ENCODE data around the gene THOC2. TPM values are rescaled to one million over a fixed set of nuclear protein-coding genes. Genes with fewer than 3 reads are reported as not detected.
"Not testable (repeated sequence)": the region's sequence is repeated elsewhere in the genome, so short reads cannot be mapped to it uniquely, and the experiment has no call there.

Gene THOC2
- total RNA-seq, 1 donor from 2014 or later: 66.5 TPM

DNA sequence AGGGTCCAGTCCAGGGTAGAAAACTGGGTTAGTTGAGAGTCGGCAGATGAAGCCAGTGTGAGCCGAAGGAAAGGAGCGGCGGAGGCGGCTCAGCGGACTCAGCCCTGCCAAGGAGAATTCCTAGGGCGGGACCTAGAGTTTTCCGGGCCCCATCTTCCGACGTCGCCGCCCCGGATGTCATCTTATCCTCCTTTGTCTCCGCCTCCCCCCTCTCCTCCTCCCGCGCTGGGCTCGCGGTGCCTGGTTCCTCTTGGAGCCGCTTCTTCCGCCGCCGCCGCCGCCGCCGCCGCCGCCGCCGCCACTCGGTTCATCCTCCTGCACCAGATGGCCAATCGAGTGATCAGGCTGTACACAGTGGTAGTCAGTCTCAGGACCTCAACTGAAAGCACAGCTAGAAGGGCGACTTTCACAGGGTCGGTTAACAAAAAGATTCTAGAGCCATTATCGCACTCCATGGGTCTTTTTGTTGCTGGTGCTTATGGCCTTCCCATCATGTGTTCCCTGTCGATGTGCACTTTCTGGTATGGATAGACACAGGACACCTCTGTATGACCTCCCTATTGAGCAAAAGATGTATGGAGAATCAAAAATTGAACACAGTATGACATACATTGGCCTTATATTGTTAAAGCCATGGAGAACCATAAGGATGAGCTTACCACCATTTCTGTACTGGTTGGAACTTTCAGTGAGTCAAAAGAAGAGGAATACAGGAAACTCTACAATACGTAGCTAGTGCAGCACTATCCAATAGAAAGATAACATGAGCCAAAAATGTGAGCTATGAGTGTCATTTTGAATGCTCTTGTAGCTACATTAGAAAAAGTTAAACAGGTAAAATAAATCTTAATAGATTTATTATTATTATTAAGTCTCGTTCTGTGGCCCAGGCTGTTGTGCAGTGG, 32.4 kb upstream of the THOC2 start:
- H3K27ac Mint-ChIP-seq (ENCODE audit: unreplicated experiment): peak overlapping the region; percentile 66
- peak overlapping the region; percentile 72 for H3K4me3 Mint-ChIP-seq (ENCODE audit: unreplicated experiment)
- no peaks in the 10 kb centered on the region for H3K27me3 Mint-ChIP-seq (ENCODE audit: unreplicated experiment)
- DNase-seq (ENCODE audit: extremely low spot score, unreplicated experiment): peak; percentile 91
- H3K9me3 Mint-ChIP-seq (ENCODE audit: unreplicated experiment): peaks cover 5% of the 10 kb centered on the region
- H3K4me1 Mint-ChIP-seq (ENCODE audit: unreplicated experiment): peaks cover 5% of the 10 kb centered on the region
- TF ChIP-seq, protein P1, sequence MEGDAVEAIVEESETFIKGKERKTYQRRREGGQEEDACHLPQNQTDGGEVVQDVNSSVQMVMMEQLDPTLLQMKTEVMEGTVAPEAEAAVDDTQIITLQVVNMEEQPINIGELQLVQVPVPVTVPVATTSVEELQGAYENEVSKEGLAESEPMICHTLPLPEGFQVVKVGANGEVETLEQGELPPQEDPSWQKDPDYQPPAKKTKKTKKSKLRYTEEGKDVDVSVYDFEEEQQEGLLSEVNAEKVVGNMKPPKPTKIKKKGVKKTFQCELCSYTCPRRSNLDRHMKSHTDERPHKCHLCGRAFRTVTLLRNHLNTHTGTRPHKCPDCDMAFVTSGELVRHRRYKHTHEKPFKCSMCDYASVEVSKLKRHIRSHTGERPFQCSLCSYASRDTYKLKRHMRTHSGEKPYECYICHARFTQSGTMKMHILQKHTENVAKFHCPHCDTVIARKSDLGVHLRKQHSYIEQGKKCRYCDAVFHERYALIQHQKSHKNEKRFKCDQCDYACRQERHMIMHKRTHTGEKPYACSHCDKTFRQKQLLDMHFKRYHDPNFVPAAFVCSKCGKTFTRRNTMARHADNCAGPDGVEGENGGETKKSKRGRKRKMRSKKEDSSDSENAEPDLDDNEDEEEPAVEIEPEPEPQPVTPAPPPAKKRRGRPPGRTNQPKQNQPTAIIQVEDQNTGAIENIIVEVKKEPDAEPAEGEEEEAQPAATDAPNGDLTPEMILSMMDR (IDR thresholded peaks at IDR 0.05): no peak
- no peaks in the 10 kb centered on the region for H3K36me3 Mint-ChIP-seq (ENCODE audit: unreplicated experiment)

DNA sequence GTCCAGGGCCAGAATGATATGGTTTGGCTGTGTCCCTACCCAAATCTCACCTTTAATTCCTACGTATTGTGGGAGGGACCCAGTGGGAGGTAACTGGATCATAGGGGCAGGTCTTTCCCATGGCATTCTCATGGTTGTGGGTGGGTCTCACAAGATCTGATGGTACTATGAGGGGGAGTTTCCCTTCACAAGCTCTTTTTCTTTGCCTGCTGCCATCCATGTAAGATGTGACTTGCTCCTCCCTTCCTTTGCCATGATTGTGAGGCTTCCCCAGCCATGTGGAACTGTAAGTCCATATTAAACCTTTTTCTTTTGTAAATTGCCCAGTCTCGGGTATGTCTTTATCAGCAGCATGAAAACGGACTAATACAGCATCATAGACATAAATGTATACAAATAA, 27.0 kb upstream of the THOC2 start:
- not testable (repeated sequence) for H3K36me3 Mint-ChIP-seq (ENCODE audit: unreplicated experiment); H3K27ac Mint-ChIP-seq (ENCODE audit: unreplicated experiment); H3K4me3 Mint-ChIP-seq (ENCODE audit: unreplicated experiment); H3K4me1 Mint-ChIP-seq (ENCODE audit: unreplicated experiment); DNase-seq (ENCODE audit: extremely low spot score, unreplicated experiment); H3K27me3 Mint-ChIP-seq (ENCODE audit: unreplicated experiment)
- H3K9me3 Mint-ChIP-seq (ENCODE audit: unreplicated experiment): peaks cover 12% of the 10 kb centered on the region

DNA sequence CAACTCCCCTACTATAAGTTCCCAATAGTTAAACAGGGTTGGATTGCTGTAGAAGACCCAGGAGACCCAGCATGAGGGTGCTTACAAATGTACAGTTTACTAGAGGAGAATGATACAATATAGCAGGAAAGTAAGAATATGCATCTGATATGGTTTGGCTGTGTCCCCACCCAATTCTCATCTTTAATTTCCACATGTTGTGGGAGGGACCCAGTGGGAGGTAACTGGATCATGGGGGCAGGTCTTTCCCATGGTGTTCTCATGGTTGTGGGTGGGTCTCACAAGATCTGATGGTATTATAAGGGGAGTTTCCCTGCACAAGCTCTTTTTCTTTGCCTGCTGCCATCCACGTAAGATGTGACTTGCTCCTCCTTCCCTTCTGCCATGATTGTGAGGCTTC, 24.9 kb upstream of the THOC2 start:
- H3K4me1 Mint-ChIP-seq (ENCODE audit: unreplicated experiment); H3K36me3 Mint-ChIP-seq (ENCODE audit: unreplicated experiment); H3K27ac Mint-ChIP-seq (ENCODE audit: unreplicated experiment); H3K4me3 Mint-ChIP-seq (ENCODE audit: unreplicated experiment); H3K27me3 Mint-ChIP-seq (ENCODE audit: unreplicated experiment); DNase-seq (ENCODE audit: extremely low spot score, unreplicated experiment): not testable (repeated sequence)
- peaks cover 12% of the 10 kb centered on the region for H3K9me3 Mint-ChIP-seq (ENCODE audit: unreplicated experiment)

DNA sequence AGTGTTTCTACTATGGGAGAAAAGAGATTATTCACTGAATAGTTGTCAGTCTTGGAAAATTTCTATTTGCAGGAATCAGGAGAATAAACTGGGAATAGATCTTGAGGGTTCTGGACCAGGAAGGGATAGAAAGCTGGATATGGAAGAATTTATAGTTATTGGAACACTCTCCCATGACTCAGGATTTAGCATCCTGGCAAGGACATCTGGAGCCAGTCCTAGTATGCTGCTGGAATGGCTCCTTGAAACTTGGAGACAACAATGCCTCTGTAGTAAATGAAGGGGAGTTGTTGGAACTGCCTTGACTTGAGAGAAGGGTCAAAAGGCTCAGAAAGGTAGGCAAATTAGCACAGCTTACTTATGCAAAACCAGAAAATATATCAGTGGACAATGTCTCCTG, 23.5 kb upstream of the THOC2 start:
- no peaks in the 10 kb centered on the region for H3K36me3 Mint-ChIP-seq (ENCODE audit: unreplicated experiment)

DNA sequence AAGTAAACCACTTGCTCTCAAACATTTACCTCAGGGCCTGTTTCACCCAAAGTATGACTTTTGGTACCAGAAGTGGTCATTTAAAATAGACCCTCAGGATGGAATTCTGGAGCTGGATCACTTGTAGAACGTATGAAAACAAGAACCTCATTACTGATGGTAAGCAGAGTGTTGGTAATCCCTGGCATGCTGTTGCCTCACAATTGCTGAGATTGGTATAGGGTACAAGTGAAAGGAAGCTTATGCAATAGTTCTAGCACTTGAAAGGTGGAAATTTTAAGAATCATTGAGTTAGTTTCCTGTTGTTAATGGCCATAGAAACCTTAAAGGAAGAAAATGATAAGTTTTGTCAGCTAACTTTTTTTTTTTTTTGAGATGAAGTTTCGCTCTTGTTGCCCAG, 22.3 kb upstream of the THOC2 start:
- Mint-ChIP-seq H3K27me3 (ENCODE audit: unreplicated experiment) (no peaks in the 10 kb centered on the region), H3K27ac (ENCODE audit: unreplicated experiment) (no peak overlapping the region), H3K9me3 (ENCODE audit: unreplicated experiment) (peaks cover 12% of the 10 kb centered on the region), H3K4me3 (ENCODE audit: unreplicated experiment) (no peak overlapping the region), H3K36me3 (ENCODE audit: unreplicated experiment) (no peaks in the 10 kb centered on the region), H3K4me1 (ENCODE audit: unreplicated experiment) (no peaks in the 10 kb centered on the region)
- no peak for DNase-seq (ENCODE audit: extremely low spot score, unreplicated experiment)
- TF ChIP-seq, protein P1 (IDR thresholded peaks at IDR 0.05): no peak

More for the DNA sequence above, 23.5 kb upstream of the THOC2 start:
- TF ChIP-seq, protein P1 (IDR thresholded peaks at IDR 0.05): no peak
- Mint-ChIP-seq H3K4me3 (ENCODE audit: unreplicated experiment) (no peak overlapping the region), H3K27ac (ENCODE audit: unreplicated experiment) (no peak overlapping the region), H3K4me1 (ENCODE audit: unreplicated experiment) (no peaks in the 10 kb centered on the region), H3K9me3 (ENCODE audit: unreplicated experiment) (peaks cover 12% of the 10 kb centered on the region), H3K27me3 (ENCODE audit: unreplicated experiment) (no peaks in the 10 kb centered on the region)
- DNase-seq (ENCODE audit: extremely low spot score, unreplicated experiment): no peak

DNA sequence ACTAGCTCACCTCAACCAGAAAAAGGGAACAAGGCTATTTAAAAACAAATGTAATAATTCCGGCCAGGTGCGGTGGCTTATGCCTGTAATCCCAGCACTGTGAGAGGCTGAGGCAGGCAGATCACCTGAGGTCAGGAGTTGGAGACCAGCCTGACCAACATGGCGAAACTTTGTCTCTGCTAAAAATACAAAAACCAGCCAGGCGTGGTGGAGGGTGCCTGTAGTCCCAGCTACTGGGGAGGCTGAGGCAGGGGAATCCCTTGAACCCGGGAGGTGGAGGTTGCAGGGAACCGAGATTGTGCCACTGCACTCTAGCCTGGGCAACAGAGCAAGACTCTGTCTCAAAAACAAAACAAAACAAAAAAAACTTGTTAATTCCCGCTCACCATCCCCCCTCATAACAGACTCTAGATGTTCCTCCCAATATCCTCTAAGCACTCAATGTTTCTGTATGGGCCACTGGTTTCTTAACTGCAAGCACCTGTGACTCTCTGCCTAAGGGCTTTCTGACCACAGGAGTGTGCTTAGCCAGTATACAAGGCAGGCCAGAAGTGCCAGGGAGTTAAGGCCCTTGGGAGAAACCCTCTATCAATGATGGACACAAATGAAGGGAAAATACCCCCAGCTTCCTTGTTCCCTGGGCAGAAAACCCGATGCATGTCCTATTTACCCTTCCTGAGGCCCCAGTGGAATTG, 21.0 kb upstream of the THOC2 start:
- H3K27ac Mint-ChIP-seq (ENCODE audit: unreplicated experiment): no peak overlapping the region
- H3K27me3 Mint-ChIP-seq (ENCODE audit: unreplicated experiment): no peaks in the 10 kb centered on the region
- H3K4me3 Mint-ChIP-seq (ENCODE audit: unreplicated experiment): no peak overlapping the region
- H3K9me3 Mint-ChIP-seq (ENCODE audit: unreplicated experiment): peaks cover 12% of the 10 kb centered on the region
- TF ChIP-seq, protein P1 (IDR thresholded peaks at IDR 0.05): no peak
- H3K36me3 Mint-ChIP-seq (ENCODE audit: unreplicated experiment): no peaks in the 10 kb centered on the region
- peaks cover 6% of the 10 kb centered on the region for H3K4me1 Mint-ChIP-seq (ENCODE audit: unreplicated experiment)
- DNase-seq (ENCODE audit: extremely low spot score, unreplicated experiment): peak; percentile 54

Measured in osteocyte (in vitro differentiated cells).